K562 (cell line): ENCODE measurements around the gene GLYATL3. TPM values are rescaled to one million over a fixed set of nuclear protein-coding genes. Genes with fewer than 3 reads are reported as not detected.

Experiments used
- ATAC-seq: fragments of 200-7000 bp; cut with Tn5 transposase; 3 replicates; pipeline ENCODE4 v1.9.1; 2020; ENCODE audit warnings: moderate library complexity
- BruUV-seq: library from RNA; stranded (reverse); fragments of 400-500 nt; replicated peaks from 2 replicates; lab custom pipeline; 2021; lab: Mats Ljungman, UMichigan
- CTCF ChIA-PET: fragments of 300-600 bp; formaldehyde crosslinking; extraction: SDS; loops from one replicate; lab custom pipeline; 2021; ENCODE audit warnings: low intra/inter-chr PET ratio; lab: Yijun Ruan, JAX
- POLR2A ChIA-PET: fragments of 300-600, 350-650 bp; sonication (Branson Sonifier 250); formaldehyde crosslinking; extraction: SDS; loops from one replicate; lab custom pipeline; 2021; ENCODE audit warnings: antibody characterized with exemption, inconsistent platforms; lab: Yijun Ruan, JAX
- DNase-seq, 4 experiments: peaks; one replicate each; pipeline versions ENCODE4 v3.0.0 to v3.0.0-alpha.2; 2011 to 2018; ENCODE audit warnings: low spot score in 3 of 4, mixed read lengths in 3 of 4; ENCODE audit errors: extremely low read depth in 1 of 4
- FAIRE-seq: peaks from 2 replicates; lab custom pipeline; 2011; peaks lifted over from hg19 to GRCh38; lab: Jason Lieb, UNC
- H2AFZ ChIP-seq: 2 replicates; pipeline ENCODE4 v1.6.0; 2011; ENCODE audit warnings: low read depth, low read length, control low read depth, inconsistent platforms
- H3K27ac ChIP-seq: fragments of 200-600 bp; 3 replicates; pipeline ENCODE4 v1.8.0; 2011; ENCODE audit warnings: low read depth, mild to moderate bottlenecking, control low read depth, inconsistent platforms, low read length, moderate library complexity, mixed read lengths; ENCODE audit errors: extremely low read depth
- H3K27me3 ChIP-seq, 2 experiments: fragments of 300-600 bp in 1 of 2; 2 replicates in 1 of 2; 3 replicates in 1 of 2; pipeline versions ENCODE4 v1.6.0 to v1.8.0; 2011; ENCODE audit warnings: inconsistent platforms in 2 of 2, low read length in 2 of 2, mild to moderate bottlenecking in 1 of 2, mixed read lengths in 1 of 2, moderate library complexity in 1 of 2; ENCODE audit not compliant: control insufficient read depth in 2 of 2, insufficient read depth in 2 of 2
- H3K36me3 ChIP-seq: fragments of 300-600 bp; 3 replicates; pipeline ENCODE4 v1.8.0; 2011; ENCODE audit warnings: mild to moderate bottlenecking, low read length, inconsistent platforms; ENCODE audit not compliant: control insufficient read depth, insufficient read depth
- H3K4me1 ChIP-seq, 2 experiments: fragments of 200-600 bp in 1 of 2; replicated peaks in 1 of 2; 2 replicates in 1 of 2; 3 replicates in 1 of 2; pipeline versions ENCODE4 v1.5.1 to v1.8.0; 2011; ENCODE audit warnings: inconsistent platforms in 2 of 2, low read length in 2 of 2, mild to moderate bottlenecking in 1 of 2, mixed read lengths in 1 of 2, moderate library complexity in 1 of 2; ENCODE audit not compliant: control insufficient read depth in 2 of 2, insufficient read depth in 2 of 2
- H3K4me2 ChIP-seq: 2 replicates; pipeline ENCODE4 v1.6.1; 2011; ENCODE audit warnings: low read length, control low read depth, inconsistent platforms, mixed read lengths; ENCODE audit not compliant: insufficient read depth
- H3K4me3 ChIP-seq: fragments of 200-600 bp; sonication (generic), shearing (Covaris generic); 2 replicates; pipeline ENCODE4 v1.5.1; 2016; ENCODE audit warnings: control low read depth, inconsistent platforms
- H3K79me2 ChIP-seq: fragments of 200-600 bp; 3 replicates; pipeline ENCODE4 v1.8.0; 2011; ENCODE audit warnings: low read length, inconsistent platforms; ENCODE audit not compliant: control insufficient read depth, insufficient read depth
- H3K9ac ChIP-seq, 2 experiments: 2 replicates each; pipeline versions ENCODE4 v1.6.0 to v1.6.1; 2011; ENCODE audit warnings: low read depth in 2 of 2, low read length in 2 of 2, control low read depth in 1 of 2, inconsistent platforms in 1 of 2, mild to moderate bottlenecking in 1 of 2, mixed read lengths in 1 of 2; ENCODE audit not compliant: insufficient read depth in 1 of 2
- H3K9me1 ChIP-seq: one replicate; pipeline ENCODE4 v1.6.0; 2011; ENCODE audit warnings: inconsistent platforms, mild to moderate bottlenecking, low read length, moderate library complexity; ENCODE audit not compliant: control insufficient read depth, insufficient read depth
- H3K9me3 ChIP-seq: replicated peaks from 2 replicates; pipeline ENCODE4 v1.5.1; 2011; ENCODE audit warnings: low read depth, low read length, inconsistent platforms; ENCODE audit not compliant: control insufficient read depth, insufficient read depth
- H4K20me1 ChIP-seq: replicated peaks from 2 replicates; pipeline ENCODE4 v1.6.1; 2011; ENCODE audit warnings: low read length, inconsistent platforms, mixed read lengths; ENCODE audit not compliant: control insufficient read depth, insufficient read depth
- ARHGAP35 ChIP-seq: fragments of 450-650 bp; IDR thresholded peaks from 2 replicates; pipeline ENCODE4 v1.6.1; 2018; ENCODE audit not compliant: partially characterized antibody
- CSDE1 ChIP-seq, 2 experiments: fragments of 450-650 bp; IDR thresholded peaks; 2 replicates each; pipeline ENCODE4 v1.6.1; 2016; ENCODE audit warnings: mild to moderate bottlenecking in 1 of 2
- ELF4 ChIP-seq: fragments of 450-650 bp; formaldehyde crosslinking; IDR thresholded peaks from 2 replicates; pipeline ENCODE4 v1.4.0; 2022; ENCODE audit warnings: missing genetic modification characterization
- HOMEZ ChIP-seq: fragments of 250-450 bp; sonication (Bioruptor Pico); IDR thresholded peaks from 2 replicates; pipeline ENCODE4 v1.4.0; 2020; ENCODE audit warnings: mild to moderate bottlenecking, moderate library complexity
- NFXL1 ChIP-seq: fragments of 450-650 bp; formaldehyde crosslinking; IDR thresholded peaks from 2 replicates; pipeline ENCODE4 v1.4.0; 2021; ENCODE audit warnings: mild to moderate bottlenecking
- PHF8 ChIP-seq: fragments of 200-600 bp; sonication (generic); IDR thresholded peaks from 2 replicates; pipeline ENCODE4 v1.6.1; 2012; ENCODE audit warnings: mixed run types, mild to moderate bottlenecking, inconsistent platforms, low read length, moderate library complexity, borderline replicate concordance
- RBM15 ChIP-seq: fragments of 200-400 bp; formaldehyde crosslinking; IDR thresholded peaks from 2 replicates; pipeline ENCODE4 v1.6.1; 2018; ENCODE audit warnings: mild to moderate bottlenecking, low read length, moderate library complexity; ENCODE audit not compliant: insufficient read depth
- SMAD4 ChIP-seq: fragments of 250-450 bp; sonication (Bioruptor Pico); conservative IDR thresholded peaks from 2 replicates; pipeline ENCODE4 v1.8.0; 2021; ENCODE audit warnings: inconsistent platforms, mild to moderate bottlenecking, moderate library complexity
- SMARCC2 ChIP-seq: fragments of 450-650 bp; IDR thresholded peaks from 2 replicates; pipeline ENCODE4 v1.6.1; 2017; ENCODE audit warnings: antibody characterized with exemption, moderate library complexity, mild to moderate bottlenecking, low read depth
- SNIP1 ChIP-seq: fragments of 450-650 bp; IDR thresholded peaks from 2 replicates; pipeline ENCODE4 v1.7.1; 2017; ENCODE audit warnings: low read depth, mild to moderate bottlenecking
- ZBTB40 ChIP-seq, 2 experiments: fragments of 450-650 bp in 1 of 2; sonication (generic) in 1 of 2; formaldehyde crosslinking in 1 of 2; IDR thresholded peaks; 2 replicates each; pipeline versions ENCODE4 v1.7.1 to v1.9.0; 2016 to 2022; ENCODE audit warnings: inconsistent platforms in 1 of 2, mild to moderate bottlenecking in 1 of 2, missing genetic modification reagents in 1 of 2
- ZNF282 ChIP-seq: sonication (generic); formaldehyde crosslinking; IDR thresholded peaks from 2 replicates; pipeline ENCODE4 v1.8.1; 2023; ENCODE audit warnings: missing genetic modification reagents
- ZNF3 ChIP-seq: fragments of 250-450 bp; sonication (Bioruptor Pico); IDR thresholded peaks from 2 replicates; pipeline ENCODE4 v1.5.0; 2021; ENCODE audit warnings: mild to moderate bottlenecking, moderate library complexity
- ZNF780A ChIP-seq: fragments of 250-450 bp; sonication (Bioruptor Pico); IDR thresholded peaks from 2 replicates; pipeline ENCODE4 v1.5.0; 2021; ENCODE audit warnings: mild to moderate bottlenecking
- in situ Hi-C: fragments of 300-500 bp; cut with MboI; formaldehyde crosslinking; loops from 4 replicates; pipeline ENCODE4 v1.15.0; 2018; ENCODE audit warnings: inconsistent platforms, mixed read lengths
- intact Hi-C: fragments of 100-400 bp; cut with micrococcal nuclease; formaldehyde crosslinking; loops from 2 replicates; pipeline ENCODE4 v1.14.2; 2022
- polyA plus RNA-seq, 8 experiments: library from polyadenylated mRNA; depleted of rRNA in 4 of 8; stranded (reverse) in 5 of 8; unstranded in 3 of 8; fragments of >200 nt; fragmentation: Nextera tagmentation in 2 of 8; fragmentation: Illumina TruSeq in 1 of 8; extraction: Ambion mirVana in 2 of 8; extraction: Trizol in 1 of 8; gene quantifications; 2 replicates each; pipeline versions ENCODE4 v1.2.1 to v1.2.3, GENCODE V29; 2011 to 2014; ENCODE audit warnings: inconsistent platforms in 1 of 8, missing spikeins in 1 of 8
- total RNA-seq, 7 experiments: library from RNA; depleted of rRNA in 6 of 7; stranded (reverse); fragments of >200 nt in 6 of 7; fragmentation: Illumina TruSeq in 2 of 7; extraction: Trizol in 2 of 7; gene quantifications; 2 replicates each; pipeline versions ENCODE4 v1.2.1 to v1.2.3, GENCODE V29; 2011 to 2021; ENCODE audit warnings: low replicate concordance in 1 of 7

The GLYATL3 gene
- total and polyA plus RNA-seq, 9 of the 15 experiments (the other 6 are each of a cell fraction or from before 2014, with no cell fraction given), result not detected

GRCh38 chr6:49558238-49558637 lies 58.5 kb downstream of the GLYATL3 start:
- no peaks in the 10 kb centered on the region for H4K20me1 ChIP-seq
- FAIRE-seq (no peak), ATAC-seq (no peak), DNase-seq (no peak)
- no peaks in the 10 kb centered on the region for H3K79me2 ChIP-seq
- no peaks in the 10 kb centered on the region for H3K9me1 ChIP-seq
- H2AFZ ChIP-seq, result no peak overlapping the region
- CTCF ChIA-PET, result no interaction called here
- H3K27me3 ChIP-seq, result no peaks in the 10 kb centered on the region
- in situ Hi-C loops (no loop called here), intact Hi-C loops (no loop called here)
- no peaks in the 10 kb centered on the region for H3K36me3 ChIP-seq
- no peaks in the 10 kb centered on the region for H3K9me3 ChIP-seq
- H3K4me3 ChIP-seq, result no peak overlapping the region
- H3K4me2 ChIP-seq, result no peak overlapping the region
- POLR2A ChIA-PET, result interaction anchor here (0.9 to 1.1 kb wide), 2 partner anchors 10 to 343 kb away, joined by 3 to 4 read pairs; no protein-coding TSS in a partner anchor
- BruUV-seq, result no TSS peak
- no peak overlapping the region for H3K9ac ChIP-seq
- peaks cover 0 to 8% of the 10 kb centered on the region in 2 experiments; a peak in 3 of 5 replicates for H3K4me1 ChIP-seq
- H3K27ac ChIP-seq, result no peak overlapping the region
- no peak for TF ChIP-seq ZBTB40 (IDR thresholded peaks at IDR 0.05)
- no peak for TF ChIP-seq ZBTB40 (CRISPR knock-in tag; IDR thresholded peaks at IDR 0.05)
- no peak for TF ChIP-seq PHF8
- no peak for TF ChIP-seq ZNF3 (CRISPR knock-in tag)
- TF ChIP-seq SMAD4 (CRISPR knock-in tag), result no peak
- TF ChIP-seq SMARCC2, result no peak
- no peak for TF ChIP-seq RBM15
- TF ChIP-seq HOMEZ, result no peak
- no peak for TF ChIP-seq NFXL1
- TF ChIP-seq ZNF282 (CRISPR knock-in tag), result no peak
- TF ChIP-seq ZNF780A (CRISPR knock-in tag), result no peak
- TF ChIP-seq CSDE1 (IDR thresholded peaks at IDR 0.05), result no peak
- no peak for TF ChIP-seq SNIP1
- TF ChIP-seq ARHGAP35, result no peak
- no peak for TF ChIP-seq ELF4 (CRISPR knock-in tag)
